HCT116 (cell line): ENCODE results near the gene POT1.
"Not testable (repeated sequence)": the region's sequence is repeated elsewhere in the genome, so short reads cannot be mapped to it uniquely, and the experiment has no call there.

Experiments
- EZH2 ChIP-seq: fragments of 200-600 bp; sonication (generic); IDR thresholded peaks from 2 replicates; pipeline ENCODE4 v1.6.1; 2017; ENCODE audit warnings: antibody characterized with exemption, mixed run types
- FOSL1 ChIP-seq: IDR thresholded peaks from 2 replicates; pipeline ENCODE4 v1.6.1; 2012; ENCODE audit warnings: low read depth
- JUND ChIP-seq: IDR thresholded peaks from 2 replicates; pipeline ENCODE4 v1.6.1; 2012
- YY1 ChIP-seq: IDR thresholded peaks from 2 replicates; pipeline ENCODE4 v1.6.1; 2011; ENCODE audit warnings: low read length, low read depth, moderate library complexity, mild to moderate bottlenecking; ENCODE audit not compliant: insufficient replicate concordance; ENCODE audit errors: extremely low read depth
- TF ChIP-seq, protein P1 (sequence below), 3 experiments: fragments of 200-600 bp in 1 of 3; sonication (generic) in 1 of 3; IDR thresholded peaks in 2 of 3; conservative IDR thresholded peaks in 1 of 3; 2 replicates each; pipeline ENCODE4 v1.5.1; 2012 to 2017; ENCODE audit warnings: low read depth in 2 of 3, low read length in 2 of 3, antibody characterized with exemption in 1 of 3, borderline replicate concordance in 1 of 3, control low read depth in 1 of 3, mild to moderate bottlenecking in 1 of 3, mixed read lengths in 1 of 3, mixed run types in 1 of 3, moderate library complexity in 1 of 3; ENCODE audit not compliant: insufficient read depth in 1 of 3
- TF ChIP-seq, protein P2 (sequence below): IDR thresholded peaks from 2 replicates; pipeline ENCODE4 v1.6.1; 2012
- TF ChIP-seq, protein P3 (sequence below): IDR thresholded peaks from 2 replicates; pipeline ENCODE4 v1.6.1; 2012; ENCODE audit warnings: low read depth

DNA sequence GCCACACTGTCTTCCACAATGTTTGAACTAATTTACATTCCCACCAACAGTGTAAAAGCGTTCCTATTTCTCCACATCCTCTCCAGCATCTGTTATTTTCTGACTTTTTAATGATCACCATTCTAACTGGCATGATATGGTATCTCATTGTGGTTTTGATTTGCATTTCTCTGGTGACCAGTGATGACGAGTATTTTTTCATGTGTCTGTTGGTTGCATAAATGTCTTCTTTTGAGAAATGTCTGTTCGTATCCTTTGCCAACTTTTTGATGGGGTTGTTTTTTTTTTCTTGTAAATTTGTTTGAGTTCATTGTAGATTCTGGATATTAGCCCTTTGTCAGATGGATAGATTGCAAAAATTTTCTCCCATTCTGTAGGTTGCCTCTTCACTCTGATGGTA lies 45.5 kb upstream of the POT1 start:
- not testable (repeated sequence) for TF ChIP-seq EZH2, YY1, FOSL1, JUND
- TF ChIP-seq, protein P1, sequence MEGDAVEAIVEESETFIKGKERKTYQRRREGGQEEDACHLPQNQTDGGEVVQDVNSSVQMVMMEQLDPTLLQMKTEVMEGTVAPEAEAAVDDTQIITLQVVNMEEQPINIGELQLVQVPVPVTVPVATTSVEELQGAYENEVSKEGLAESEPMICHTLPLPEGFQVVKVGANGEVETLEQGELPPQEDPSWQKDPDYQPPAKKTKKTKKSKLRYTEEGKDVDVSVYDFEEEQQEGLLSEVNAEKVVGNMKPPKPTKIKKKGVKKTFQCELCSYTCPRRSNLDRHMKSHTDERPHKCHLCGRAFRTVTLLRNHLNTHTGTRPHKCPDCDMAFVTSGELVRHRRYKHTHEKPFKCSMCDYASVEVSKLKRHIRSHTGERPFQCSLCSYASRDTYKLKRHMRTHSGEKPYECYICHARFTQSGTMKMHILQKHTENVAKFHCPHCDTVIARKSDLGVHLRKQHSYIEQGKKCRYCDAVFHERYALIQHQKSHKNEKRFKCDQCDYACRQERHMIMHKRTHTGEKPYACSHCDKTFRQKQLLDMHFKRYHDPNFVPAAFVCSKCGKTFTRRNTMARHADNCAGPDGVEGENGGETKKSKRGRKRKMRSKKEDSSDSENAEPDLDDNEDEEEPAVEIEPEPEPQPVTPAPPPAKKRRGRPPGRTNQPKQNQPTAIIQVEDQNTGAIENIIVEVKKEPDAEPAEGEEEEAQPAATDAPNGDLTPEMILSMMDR (IDR thresholded peaks at IDR 0.05 in 2 of 3, conservative IDR thresholded peaks at IDR 0.05 in 1 of 3; ENCODE audit: borderline replicate concordance in 1 of 3, insufficient read depth in 1 of 3, low read depth in 2 of 3, low read length in 2 of 3), result not testable (repeated sequence)
- TF ChIP-seq, protein P2, sequence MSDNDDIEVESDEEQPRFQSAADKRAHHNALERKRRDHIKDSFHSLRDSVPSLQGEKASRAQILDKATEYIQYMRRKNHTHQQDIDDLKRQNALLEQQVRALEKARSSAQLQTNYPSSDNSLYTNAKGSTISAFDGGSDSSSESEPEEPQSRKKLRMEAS, result not testable (repeated sequence)
- TF ChIP-seq, protein P3, sequence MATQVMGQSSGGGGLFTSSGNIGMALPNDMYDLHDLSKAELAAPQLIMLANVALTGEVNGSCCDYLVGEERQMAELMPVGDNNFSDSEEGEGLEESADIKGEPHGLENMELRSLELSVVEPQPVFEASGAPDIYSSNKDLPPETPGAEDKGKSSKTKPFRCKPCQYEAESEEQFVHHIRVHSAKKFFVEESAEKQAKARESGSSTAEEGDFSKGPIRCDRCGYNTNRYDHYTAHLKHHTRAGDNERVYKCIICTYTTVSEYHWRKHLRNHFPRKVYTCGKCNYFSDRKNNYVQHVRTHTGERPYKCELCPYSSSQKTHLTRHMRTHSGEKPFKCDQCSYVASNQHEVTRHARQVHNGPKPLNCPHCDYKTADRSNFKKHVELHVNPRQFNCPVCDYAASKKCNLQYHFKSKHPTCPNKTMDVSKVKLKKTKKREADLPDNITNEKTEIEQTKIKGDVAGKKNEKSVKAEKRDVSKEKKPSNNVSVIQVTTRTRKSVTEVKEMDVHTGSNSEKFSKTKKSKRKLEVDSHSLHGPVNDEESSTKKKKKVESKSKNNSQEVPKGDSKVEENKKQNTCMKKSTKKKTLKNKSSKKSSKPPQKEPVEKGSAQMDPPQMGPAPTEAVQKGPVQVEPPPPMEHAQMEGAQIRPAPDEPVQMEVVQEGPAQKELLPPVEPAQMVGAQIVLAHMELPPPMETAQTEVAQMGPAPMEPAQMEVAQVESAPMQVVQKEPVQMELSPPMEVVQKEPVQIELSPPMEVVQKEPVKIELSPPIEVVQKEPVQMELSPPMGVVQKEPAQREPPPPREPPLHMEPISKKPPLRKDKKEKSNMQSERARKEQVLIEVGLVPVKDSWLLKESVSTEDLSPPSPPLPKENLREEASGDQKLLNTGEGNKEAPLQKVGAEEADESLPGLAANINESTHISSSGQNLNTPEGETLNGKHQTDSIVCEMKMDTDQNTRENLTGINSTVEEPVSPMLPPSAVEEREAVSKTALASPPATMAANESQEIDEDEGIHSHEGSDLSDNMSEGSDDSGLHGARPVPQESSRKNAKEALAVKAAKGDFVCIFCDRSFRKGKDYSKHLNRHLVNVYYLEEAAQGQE, result not testable (repeated sequence)
